HG03442 (cell line): Measurements from ENCODE around the gene CDC37.
A peak's percentile ranks its signal among the peaks of the same experiment; 100 is the strongest.
"Not testable (repeated sequence)": the region's sequence is repeated elsewhere in the genome, so short reads cannot be mapped to it uniquely, and the experiment has no call there.

ENCODE experiments used
- ATAC-seq: cut with Tn5 transposase; IDR thresholded peaks from one replicate; pipeline ENCODE4 v1.9.1; 2021; ENCODE audit warnings: mild to moderate bottlenecking, moderate library complexity; ENCODE audit not compliant: unreplicated experiment

The CDC37 gene

DNA sequence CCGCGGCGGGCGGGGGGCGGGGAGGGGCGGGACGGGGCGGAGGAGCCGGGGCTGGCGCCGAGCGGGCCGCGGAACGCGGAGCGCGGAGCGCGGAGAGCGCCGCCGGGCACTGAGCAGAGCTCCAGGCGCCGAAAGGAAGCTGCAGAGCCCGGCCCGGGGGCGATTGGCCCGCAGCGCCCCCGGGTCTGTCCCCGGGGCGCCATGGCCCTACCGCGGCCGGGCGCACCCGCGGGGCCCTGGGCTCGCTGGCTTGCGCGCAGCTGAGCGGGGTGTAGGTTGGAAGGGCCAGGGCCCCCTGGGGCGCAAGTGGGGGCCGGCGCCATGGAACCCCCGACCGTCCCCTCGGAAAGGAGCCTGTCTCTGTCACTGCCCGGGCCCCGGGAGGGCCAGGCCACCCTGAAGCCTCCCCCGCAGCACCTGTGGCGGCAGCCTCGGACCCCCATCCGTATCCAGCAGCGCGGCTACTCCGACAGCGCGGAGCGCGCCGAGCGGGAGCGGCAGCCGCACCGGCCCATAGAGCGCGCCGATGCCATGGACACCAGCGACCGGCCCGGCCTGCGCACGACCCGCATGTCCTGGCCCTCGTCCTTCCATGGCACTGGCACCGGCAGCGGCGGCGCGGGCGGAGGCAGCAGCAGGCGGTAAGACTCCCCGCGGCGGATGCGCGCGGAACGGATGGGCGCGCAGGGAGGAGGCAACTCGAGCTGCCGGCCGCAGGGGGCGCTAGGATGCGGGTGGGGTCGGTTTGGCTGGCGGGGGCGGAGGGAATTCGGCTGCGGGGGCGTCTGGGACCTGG lies 17.3 kb upstream of the CDC37 start, which contains the start of gene PDE4A:
Gene PDE4A (plus strand): TSS at position 95 of the 796 bp plus-strand sequence. CDS start 227 bp downstream, at position 322.
- no peak for ATAC-seq

DNA sequence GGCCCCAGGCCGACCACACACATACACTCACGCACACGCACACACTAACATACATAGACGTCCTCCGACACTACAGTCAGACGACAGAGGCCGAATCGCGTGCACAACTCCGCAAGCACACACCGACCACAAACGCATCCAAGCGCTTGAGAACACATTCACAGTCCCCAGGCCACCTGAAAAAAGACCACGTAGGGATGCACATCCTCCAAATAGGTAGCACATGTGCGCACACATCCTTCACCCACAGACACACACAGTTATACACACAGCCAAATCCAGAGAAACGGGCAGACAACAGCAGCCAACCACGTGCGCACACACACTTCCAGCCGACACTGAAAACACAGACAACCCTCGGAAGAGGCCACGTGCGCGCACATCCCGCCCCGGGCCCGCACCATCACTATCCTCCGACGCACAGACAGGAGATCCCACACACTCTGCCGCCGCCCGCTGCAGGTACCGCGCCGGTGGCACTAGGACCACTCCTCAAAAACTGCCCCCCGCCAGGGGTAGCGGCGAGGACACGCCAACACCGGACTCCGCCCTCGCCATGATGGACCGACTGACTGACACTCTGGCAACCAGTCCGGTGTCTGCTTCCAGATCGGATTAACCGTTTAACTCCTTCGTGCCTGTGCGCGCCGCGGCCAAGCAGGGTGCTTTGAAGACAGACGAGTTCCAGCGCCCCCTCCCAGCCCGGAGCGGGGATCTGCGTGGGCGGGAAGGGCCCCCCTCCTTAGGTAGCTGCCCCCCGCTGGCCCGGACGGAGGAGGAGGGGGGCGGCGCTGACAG lies 16.5 kb upstream of the CDC37 start:
- ATAC-seq = no peak

DNA sequence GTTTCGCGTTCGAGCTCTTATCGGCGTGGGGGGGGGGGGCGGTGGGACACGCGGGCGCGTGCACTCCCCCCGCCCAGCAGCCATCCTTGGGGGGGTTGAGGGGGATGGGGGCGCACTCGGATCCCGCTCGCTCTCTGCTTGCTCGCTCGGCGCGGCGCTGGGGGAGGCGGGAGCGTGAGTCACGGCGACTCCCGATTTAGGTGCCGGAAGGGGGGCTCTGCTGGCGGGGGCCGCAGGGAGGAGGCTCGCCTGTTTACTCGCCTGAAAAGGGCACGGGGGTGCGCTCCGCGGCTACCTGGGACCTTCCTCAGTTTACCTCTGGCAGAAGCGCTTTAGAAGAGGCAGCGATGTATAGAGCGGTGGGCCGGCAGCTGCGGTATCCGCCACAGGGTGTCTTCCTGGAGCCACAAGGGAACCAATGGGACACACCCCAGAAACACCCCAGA lies 15.9 kb upstream of the CDC37 start:
- no peak for ATAC-seq

DNA sequence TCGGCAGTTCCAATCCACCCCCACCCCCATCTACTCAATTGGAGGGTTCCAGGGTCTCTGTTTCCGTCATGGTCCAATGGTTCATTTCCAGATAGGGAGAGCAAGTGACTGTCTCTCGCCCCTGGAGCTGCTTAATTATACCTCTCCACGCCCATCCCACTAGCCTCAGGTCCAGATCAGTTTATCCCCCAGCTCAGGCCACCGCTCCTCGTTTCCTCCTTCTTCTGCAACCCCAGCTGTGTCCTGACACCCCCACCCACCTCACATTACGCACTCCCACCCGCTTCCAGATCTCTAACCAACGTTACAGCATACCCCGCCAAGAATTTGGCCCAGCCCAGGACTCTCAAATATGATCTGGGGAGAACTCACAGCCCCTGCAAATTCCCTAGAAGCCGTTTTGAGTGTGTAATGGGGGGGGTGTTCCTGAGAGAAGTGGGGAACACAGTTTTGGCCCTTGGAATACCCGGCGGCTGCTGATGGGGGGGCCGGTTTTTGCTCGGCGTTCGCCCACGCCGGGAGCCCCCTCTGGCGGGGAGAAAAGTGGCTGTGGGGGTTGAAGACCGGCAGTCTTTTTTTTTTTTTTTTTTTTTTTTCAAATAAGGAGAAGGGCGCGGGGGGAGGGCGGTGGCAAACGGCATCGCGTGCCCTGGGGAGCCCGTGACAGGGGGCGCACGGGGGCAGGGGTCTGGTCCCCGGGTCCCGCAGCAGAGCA lies 15.3 kb upstream of the CDC37 start:
- no peak for ATAC-seq

DNA sequence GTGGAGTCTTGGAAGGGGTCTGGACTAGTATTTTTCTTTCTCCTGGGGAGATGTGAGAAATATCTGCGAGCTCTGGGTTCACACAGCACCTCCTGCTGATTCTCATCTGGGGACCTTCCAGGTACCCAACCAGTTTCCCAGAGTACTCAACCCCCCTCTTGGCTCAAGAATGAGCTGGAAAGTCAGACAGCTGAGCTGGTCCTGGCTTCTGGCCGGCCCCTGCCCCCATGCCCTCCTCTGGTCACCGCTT lies 14.8 kb upstream of the CDC37 start:
- no peak for ATAC-seq

DNA sequence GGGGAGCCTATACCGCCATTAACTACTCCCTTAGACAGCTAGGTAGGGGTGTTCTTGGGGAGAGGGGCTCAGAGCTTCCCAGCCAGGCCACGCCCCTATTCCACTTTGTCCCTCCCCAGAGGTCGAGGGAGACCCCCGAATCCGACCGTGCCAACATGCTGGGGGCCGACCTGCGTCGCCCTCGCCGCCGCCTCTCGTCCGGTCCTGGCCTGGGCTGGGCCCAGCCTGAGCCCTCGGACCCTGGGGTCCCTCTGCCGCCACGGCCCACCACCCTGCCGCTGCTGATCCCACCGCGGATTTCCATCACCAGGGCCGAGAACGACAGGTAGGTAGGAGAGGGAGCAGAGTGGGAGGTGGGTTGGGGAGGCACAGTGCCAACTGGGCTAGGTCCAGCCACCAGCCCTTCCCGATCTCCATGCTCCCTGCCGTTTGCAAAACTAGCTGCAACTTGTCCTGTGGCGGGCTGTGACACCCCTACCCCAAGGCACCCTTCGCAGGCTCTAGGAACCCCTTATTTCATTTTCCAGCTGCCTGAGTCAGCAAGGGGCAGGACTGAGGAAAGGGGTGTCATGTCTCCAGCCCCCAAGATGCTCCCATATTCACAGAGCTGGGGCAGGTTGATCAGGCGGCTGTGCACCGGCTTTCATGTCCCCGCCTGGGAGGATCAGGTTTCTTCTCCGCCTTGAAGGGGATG lies 14.3 kb upstream of the CDC37 start:
- ATAC-seq = no peak

DNA sequence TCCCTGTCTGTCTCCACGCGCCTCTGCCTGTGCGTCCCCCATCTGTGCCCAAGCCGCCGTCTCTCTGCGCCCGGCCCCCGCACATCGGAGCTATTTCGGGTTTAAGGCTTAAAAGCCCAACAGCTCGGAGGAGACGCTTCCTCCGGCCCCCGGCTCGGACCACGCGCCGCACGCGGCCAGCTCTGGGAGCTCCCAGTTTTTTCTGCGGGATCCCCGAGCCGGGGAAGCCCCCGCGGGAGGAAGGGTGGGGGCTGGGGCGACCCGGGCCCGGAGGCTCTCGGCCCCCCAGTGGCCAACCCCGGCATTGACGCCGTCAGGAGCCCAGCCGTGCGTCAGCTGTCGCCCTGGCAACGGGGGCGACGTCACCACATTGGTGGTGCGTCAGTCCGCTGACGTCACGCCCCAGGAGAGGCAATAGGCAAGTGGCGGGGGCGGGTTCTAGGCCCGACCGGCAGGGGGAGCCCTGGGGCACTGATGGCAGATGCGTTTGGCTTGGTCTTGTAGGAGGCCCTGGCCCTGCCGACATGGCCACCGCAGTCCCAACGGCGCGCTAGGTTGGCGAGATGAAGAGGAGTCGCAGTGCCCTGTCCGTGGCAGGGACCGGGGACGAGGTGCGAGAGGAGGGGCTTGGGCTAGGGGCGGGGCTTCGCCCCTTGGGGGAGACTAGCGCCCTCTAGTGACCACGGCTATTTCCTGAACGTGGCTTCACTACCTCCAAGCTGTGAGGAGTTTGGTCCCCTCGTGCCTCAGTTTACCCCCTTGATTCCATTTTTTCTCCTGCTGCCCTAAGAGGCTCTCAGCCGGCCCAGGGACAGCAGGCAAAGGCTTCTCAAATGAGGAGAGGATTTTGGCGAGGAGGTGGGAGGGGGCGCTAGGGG lies 13.3 kb upstream of the CDC37 start:
- peak; percentile 64 for ATAC-seq

DNA sequence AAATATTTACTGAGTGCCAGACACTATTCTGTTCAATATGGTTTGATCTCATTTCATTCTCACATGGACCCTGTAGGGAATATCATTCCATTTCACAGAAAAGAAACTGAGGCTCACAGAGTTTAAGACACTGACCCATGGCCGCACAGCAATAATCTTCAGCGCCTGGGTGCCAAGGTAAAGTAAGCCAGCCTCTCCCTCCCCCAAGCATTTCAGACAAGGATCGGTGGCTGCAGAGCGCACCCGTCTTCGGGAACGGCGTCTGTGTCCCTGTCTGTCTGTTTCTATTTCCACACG lies 12.7 kb upstream of the CDC37 start:
- ATAC-seq = no peak

DNA sequence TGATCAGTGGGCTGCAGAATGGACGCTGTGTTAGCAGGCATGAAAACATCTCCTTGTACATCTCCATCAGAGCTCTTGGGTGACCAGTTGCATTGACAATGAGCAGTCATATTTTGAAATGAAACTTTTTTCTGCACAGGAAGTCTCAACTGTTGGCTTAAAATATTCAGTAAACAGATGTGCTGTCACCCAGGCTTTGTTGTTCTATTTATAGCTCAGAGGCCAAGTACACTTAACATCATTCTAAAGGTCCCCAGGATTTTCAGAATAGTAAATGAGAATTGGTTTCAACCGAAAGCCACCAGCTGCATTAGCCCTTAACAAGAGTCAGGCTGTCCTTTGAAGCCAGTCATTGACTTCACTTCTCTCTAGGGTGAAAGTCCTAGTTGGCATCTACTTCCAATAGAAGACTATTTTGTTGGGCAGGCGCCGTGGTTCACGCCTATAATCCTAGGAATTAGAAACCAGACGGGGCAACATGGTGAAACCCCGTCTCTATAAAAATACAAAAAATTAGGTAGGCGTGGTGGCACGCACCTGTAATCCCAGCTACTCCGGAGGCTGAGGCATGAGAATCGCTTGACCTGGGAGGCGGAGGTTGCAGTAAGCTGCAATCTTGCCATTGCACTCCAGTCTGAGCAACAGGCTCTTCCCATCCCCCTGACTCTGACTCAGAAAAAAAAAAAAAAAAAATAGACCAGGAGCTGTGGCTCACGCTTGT lies 9.1 kb upstream of the CDC37 start:
- no peak for ATAC-seq

DNA sequence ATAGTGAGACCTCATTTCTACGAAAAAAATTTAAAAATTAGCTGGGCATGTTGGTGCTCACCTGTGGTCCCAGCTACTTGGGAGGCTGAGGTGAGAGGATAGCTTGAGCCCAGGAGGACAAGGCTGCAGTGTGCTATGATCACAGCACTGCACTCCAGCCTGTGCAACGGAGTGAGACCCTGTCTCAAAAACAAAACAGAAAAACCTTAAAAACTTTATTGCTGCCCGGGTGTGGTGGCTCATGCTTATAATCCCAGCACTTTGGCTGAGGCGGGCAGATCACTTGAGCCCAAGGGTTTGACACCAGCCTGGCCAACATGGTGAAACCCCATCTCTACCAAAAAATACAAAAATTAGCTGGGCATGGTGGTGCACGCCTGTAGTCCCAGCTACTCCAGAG lies 7.9 kb upstream of the CDC37 start:
- not testable (repeated sequence) for ATAC-seq

DNA sequence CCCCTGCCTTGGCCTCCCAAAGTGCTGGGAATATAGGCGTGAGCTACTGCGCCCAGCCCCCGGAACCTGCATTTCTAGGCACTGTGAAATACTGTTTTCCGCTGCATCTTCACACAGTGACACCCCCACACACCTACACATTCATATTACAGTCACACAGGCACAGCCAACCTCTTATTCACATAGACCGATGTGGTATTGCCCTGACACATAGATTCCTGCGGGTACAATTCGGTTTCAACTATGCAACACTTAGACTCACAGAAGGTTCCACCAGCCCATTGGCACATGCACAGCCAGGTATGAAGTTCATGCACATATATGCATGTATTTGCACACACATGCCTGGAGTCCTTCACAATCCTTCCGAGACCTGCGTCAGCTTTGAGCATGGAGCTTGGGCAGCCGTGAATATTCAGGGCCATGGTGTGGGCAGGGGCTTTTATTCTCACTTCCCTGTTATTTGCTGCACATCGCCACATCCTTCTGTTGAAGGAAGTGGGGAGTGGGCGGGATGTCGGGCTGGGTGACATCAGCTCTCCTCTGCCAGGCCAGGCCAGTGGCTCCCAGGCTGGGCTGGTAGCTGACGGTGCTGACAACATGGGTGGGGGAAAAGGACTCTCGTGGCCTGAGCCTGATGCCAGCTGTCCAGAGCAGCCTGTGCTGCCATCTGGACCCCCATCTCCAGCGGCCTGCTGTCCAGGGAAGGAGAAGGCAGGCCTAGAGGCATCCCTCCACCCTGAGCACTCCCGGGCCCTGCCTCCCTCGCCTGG lies 5.4 kb upstream of the CDC37 start:
- ATAC-seq = no peak

DNA sequence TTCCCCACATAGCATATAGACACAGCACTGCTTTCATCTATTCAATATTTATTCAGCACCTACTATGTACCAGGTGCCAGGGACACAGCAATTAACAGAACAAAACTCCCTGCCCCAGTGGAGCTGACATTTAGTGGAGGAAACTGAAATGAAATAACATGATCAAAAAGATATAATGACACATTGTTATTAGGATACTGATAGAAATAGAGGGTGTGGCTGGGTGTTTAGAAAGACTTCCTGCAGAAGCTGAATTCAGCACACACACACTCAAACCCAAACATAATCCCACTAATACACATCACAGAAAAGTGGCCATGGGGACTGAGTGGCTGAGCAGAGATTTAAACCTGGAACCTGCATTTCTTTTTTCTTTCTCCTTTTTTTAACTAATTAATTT lies 3.8 kb upstream of the CDC37 start:
- no peak for ATAC-seq

DNA sequence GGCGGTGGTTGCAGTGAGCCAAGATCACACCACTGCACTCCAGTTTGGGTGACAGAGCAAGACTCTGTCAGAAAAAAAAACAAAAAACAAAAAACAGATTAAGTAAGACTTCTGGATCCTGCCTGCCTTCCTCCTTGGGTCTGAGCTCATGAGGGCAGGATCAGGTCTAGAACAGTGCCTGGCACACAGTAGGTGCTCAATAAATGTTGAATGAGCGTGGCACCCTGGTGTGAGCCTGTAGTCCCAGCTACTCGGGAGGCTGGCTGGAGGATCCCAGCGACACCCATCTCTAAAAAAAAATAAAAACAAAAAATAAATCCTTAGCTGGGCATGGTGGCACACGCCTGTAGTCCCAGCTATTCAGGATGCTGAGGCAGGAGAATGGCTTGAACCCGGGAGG lies 2.8 kb upstream of the CDC37 start:
- no peak for ATAC-seq

DNA sequence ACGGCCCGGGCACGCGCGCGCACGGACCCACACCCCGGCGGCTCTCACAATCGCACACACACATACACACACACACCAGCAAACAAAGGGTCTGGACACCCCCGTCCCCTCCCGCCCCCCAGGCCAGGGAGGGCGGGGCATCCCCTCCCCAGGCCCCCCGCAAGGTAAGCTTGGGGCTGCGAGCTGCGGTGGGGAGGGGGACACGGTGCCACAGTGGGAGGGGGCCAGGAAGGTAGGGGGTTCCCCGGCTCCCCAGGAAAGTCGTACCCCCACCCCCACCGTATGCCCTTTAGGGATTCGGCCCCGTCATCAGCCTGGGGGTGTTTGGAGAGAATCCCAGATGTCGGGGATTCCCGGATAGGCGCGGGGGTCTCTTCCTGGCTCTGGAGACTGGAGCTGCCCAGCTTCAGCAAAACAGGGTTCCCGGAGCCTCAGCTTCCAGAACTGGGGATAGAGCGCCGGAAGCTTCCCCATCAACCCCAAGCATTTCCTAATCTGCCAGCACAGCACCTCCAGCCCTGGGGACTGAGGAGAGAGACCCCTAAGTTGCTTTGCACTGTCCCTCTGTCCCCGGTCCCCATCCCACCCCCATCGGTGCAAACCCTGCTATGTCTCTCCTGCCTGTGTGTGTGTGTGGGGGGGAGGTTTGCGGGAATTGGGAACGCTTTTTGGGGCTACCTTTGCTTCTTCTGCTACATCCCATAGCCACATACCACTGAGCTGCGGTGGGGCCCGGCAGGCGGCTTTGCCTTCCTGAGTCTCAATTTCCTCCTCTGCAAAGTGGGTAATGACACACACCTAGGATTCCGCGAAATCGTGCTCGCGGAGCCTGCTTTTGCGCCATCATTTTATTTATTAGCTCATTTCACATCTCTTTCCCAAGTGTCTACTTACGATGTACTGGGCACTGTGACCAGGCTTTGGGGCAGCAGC lies 1.8 kb upstream of the CDC37 start:
- no peak for ATAC-seq

DNA sequence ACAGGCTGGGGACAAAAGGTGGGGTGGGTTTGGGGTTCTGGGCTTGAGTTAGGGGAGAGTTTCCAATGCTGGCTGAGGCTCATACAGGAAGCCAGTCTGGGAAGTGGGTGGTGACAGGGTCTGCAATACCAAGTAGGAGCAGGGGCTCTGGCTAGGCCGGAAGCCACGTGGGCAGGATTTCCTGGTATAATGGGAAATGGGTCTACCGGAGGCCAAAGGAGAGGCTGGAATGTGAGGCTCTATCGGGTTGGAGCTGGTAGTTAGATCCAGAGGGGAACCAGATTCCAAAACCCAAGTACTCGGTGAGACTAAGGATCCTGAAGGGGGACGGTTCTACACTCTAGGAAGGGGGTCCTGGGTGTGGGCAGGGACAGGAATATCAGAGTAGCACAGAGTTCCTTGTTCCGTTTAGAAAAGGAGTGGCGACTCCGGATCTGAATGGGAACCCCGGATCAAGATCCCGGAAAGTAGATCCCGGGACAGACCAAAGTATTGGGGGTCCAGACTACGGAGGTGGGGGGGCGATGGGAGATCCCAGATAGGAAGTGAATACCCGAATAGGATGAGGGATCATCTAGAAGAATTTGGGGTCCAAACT lies 802 bp downstream of the CDC37 start:
- no peak for ATAC-seq

DNA sequence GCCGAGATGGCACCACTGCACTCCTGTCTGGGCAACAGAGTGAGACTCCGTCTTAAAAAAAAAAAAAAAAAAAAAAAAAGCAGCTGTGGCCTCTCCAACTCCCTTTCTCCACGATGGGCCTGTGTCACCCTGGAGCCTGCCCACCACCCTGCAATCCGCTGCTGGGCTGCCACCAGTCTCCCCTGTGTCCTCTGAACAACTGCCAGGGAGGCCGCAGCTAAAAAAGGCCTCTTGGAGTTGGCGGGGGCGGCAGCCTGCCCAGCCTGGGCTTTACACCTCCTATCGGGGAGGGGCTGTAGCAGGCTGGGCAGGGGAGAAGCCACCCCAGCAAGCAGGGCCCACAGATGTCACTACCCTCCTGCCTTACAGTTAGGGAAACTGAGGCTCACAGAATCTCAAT lies 3.5 kb downstream of the CDC37 start:
- no peak for ATAC-seq

DNA sequence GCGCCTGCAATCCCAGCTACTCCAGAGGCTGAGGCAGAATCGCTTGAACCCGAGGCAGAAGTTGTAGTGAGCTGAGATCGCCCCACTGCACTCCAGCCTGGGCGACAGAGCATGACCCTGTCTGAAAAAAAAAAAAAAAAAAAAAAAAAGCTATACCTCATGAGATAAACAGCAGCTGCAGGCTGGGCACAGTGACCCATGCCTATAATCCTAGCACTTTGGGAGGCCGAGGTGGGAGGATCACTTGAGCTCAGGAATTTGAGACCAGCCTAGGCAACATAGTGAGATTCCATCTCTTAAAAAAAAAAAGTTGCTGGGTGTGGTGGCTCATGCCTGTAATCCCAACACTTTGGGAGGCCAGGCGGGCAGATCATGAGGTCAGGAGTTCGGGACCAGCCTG lies 4.0 kb downstream of the CDC37 start:
- not testable (repeated sequence) for ATAC-seq

DNA sequence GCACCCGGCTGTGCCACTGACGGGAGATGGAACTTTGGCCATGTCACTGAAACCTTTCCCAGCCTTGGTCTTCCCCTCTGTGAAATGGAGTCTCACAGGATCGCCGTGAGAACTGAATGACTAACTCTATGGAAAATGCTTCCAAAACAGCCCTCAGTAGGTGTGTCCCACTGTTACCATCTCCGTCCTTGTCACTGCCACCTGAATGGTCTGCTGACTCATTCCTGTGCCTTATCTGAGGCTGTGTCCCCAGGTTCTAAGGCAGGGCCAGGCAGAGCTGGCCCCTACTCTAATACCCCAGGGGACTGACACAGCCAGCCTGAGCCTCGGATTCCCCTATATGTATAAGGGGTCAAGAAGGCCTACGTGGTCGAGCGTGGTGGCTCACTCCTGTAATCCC lies 4.5 kb downstream of the CDC37 start:
- ATAC-seq = no peak
